ENCODE data around the gene RNF113B.

RNF113B gene

DNA sequence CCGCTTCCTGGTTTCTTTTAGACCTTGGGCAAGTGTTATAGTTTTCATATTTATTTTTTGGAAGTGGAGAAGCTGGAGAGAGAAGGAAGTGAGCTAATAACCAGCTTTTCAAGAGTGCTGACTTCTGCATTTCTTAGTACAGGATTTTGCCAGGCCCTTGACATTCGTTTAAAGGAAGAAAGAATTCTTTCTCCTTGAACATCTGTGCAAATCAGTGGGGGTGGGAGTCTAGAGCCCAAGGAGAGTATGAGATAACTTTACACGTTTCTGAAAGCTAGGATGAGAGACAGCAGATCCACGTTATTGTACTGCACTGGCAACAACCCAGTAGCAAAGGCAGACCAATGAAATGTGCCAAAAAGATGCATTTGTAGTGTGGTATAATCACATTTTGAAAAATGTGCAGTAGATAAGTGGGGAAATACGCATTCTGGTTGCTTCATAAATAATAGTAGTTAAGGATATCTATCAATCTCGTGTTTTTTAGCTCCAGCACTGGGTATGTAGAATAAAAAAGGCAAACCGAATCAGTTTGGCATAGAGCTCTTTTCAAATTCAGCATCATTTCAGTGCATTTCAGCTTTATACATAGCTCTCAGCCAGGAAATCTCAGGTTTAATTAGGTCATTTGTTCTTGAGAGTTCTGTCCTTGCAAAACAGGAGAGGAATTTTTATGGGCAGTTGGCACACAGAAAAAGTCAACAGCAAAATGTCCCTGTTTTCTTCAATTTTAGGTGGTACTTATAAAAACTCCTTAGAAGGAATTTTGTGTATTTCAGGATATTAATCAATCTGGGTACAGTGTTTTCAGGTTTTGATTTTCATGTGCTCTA, 4.3 kb downstream of the RNF113B start:
- Histone ChIP-seq H3F3A (ENCODE audit: control insufficient read depth, insufficient read depth) (no peaks in the 10 kb centered on the region), H3K4me3 (ENCODE audit: low read length) (no peak overlapping the region), H3K27me3 (ENCODE audit: control insufficient read depth, low read length) (no peaks in the 10 kb centered on the region), H3K36me3 (ENCODE audit: control insufficient read depth, low read length) (no peaks in the 10 kb centered on the region), H3K9me2 (replicated peaks; ENCODE audit: control insufficient read depth, low read length) (no peaks in the 10 kb centered on the region), H3K27ac (ENCODE audit: low read depth, low read length) (no peak overlapping the region), H3K4me1 (ENCODE audit: control insufficient read depth, low read length) (no peaks in the 10 kb centered on the region), H3K9me3 (ENCODE audit: control insufficient read depth, insufficient read depth, low read length) (no peaks in the 10 kb centered on the region), H3K4me2 (ENCODE audit: low read length) (no peak overlapping the region), H4K20me1 (ENCODE audit: control insufficient read depth, insufficient read depth, low read depth, low read length) (no peaks in the 10 kb centered on the region), H3K79me2 (ENCODE audit: control insufficient read depth, low read length) (no peaks in the 10 kb centered on the region)
- TF ChIP-seq CTCF (IDR thresholded peaks at IDR 0.05; ENCODE audit: low read depth, low read length, poor library complexity, severe bottlenecking) (no peak), EZH2phosphoT487 (IDR thresholded peaks at IDR 0.05; ENCODE audit: borderline replicate concordance, low read length) (no peak)

DNA sequence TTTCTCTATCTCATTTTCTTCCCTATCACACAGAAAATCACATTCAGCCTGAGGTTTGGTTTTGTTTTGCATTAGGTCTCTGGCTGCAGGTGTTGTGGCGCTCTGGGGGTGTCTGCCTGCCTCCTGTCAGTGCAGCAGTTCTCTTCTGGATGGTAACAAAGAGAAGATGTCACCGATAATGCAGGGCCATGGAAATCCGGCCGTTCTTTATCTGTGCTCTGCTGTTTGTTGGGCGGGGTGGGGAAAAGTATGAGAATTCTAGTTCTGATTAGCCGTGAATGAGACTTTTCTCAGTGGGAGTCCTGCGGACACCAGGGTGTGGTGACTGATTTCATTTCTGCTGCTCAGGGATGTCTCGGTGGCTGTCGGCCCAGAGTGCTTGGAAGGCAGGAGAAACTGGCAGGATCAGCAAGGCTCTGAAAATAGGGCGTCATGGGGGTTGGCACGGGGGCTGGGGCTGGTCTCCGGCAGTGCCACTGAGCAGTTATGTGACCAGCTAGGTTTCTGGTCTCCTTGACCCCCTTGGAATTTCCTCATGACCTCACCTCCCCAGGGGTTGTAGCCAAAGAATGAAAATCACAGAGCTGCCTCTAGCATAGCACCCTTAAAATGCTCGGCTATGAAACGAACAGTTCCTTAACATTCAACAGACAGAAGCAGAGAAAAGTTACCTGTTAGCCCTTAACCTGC, 5.0 kb downstream of the RNF113B start:
- H3K4me3 ChIP-seq (ENCODE audit: low read length): no peak overlapping the region
- no peaks in the 10 kb centered on the region for H3K4me1 ChIP-seq (ENCODE audit: control insufficient read depth, low read length)
- H3K79me2 ChIP-seq (ENCODE audit: control insufficient read depth, low read length): no peaks in the 10 kb centered on the region
- TF ChIP-seq EZH2phosphoT487 (IDR thresholded peaks at IDR 0.05; ENCODE audit: borderline replicate concordance, low read length) (no peak), CTCF (IDR thresholded peaks at IDR 0.05; ENCODE audit: low read depth, low read length, poor library complexity, severe bottlenecking) (no peak)
- no peaks in the 10 kb centered on the region for H3K9me2 ChIP-seq (replicated peaks; ENCODE audit: control insufficient read depth, low read length)
- H3K36me3 ChIP-seq (ENCODE audit: control insufficient read depth, low read length): no peaks in the 10 kb centered on the region
- no peaks in the 10 kb centered on the region for H3K27me3 ChIP-seq (ENCODE audit: control insufficient read depth, low read length)
- H3K4me2 ChIP-seq (ENCODE audit: low read length): no peak overlapping the region
- no peak overlapping the region for H3K27ac ChIP-seq (ENCODE audit: low read depth, low read length)
- no peaks in the 10 kb centered on the region for H3F3A ChIP-seq (ENCODE audit: control insufficient read depth, insufficient read depth)
- no peaks in the 10 kb centered on the region for H4K20me1 ChIP-seq (ENCODE audit: control insufficient read depth, insufficient read depth, low read depth, low read length)
- H3K9me3 ChIP-seq (ENCODE audit: control insufficient read depth, insufficient read depth, low read length): no peaks in the 10 kb centered on the region

- Histone ChIP-seq H3K4me2 (ENCODE audit: low read length) (no peak overlapping the region), H3K4me3 (ENCODE audit: low read length) (no peak overlapping the region), H3K36me3 (ENCODE audit: control insufficient read depth, low read length) (no peaks in the 10 kb centered on the region), H3K27ac (ENCODE audit: low read depth, low read length) (no peak overlapping the region), H3K9me2 (replicated peaks; ENCODE audit: control insufficient read depth, low read length) (no peaks in the 10 kb centered on the region), H3K4me1 (ENCODE audit: control insufficient read depth, low read length) (no peaks in the 10 kb centered on the region), H4K20me1 (ENCODE audit: control insufficient read depth, insufficient read depth, low read depth, low read length) (no peaks in the 10 kb centered on the region), H3K27me3 (ENCODE audit: control insufficient read depth, low read length) (no peaks in the 10 kb centered on the region), H3F3A (ENCODE audit: control insufficient read depth, insufficient read depth) (no peaks in the 10 kb centered on the region), H3K9me3 (ENCODE audit: control insufficient read depth, insufficient read depth, low read length) (no peaks in the 10 kb centered on the region), H3K79me2 (ENCODE audit: control insufficient read depth, low read length) (no peaks in the 10 kb centered on the region)
- no peak for TF ChIP-seq EZH2phosphoT487 (IDR thresholded peaks at IDR 0.05; ENCODE audit: borderline replicate concordance, low read length)
- TF ChIP-seq CTCF (IDR thresholded peaks at IDR 0.05; ENCODE audit: low read depth, low read length, poor library complexity, severe bottlenecking): no peak
Observed at GRCh38 chr13:98169331-98169730, 7.7 kb downstream of the RNF113B start.

All from DOHH2 (cell line).